ENCODE measurements around the gene PIP4K2B. TPM values are rescaled to one million over a fixed set of nuclear protein-coding genes. Genes with fewer than 3 reads are reported as not detected.
"Not testable (repeated sequence)": the region's sequence is repeated elsewhere in the genome, so short reads cannot be mapped to it uniquely, and the experiment has no call there.

Gene PIP4K2B
- total RNA-seq = 55.3 and 76.7 TPM in 2 replicates

DNA sequence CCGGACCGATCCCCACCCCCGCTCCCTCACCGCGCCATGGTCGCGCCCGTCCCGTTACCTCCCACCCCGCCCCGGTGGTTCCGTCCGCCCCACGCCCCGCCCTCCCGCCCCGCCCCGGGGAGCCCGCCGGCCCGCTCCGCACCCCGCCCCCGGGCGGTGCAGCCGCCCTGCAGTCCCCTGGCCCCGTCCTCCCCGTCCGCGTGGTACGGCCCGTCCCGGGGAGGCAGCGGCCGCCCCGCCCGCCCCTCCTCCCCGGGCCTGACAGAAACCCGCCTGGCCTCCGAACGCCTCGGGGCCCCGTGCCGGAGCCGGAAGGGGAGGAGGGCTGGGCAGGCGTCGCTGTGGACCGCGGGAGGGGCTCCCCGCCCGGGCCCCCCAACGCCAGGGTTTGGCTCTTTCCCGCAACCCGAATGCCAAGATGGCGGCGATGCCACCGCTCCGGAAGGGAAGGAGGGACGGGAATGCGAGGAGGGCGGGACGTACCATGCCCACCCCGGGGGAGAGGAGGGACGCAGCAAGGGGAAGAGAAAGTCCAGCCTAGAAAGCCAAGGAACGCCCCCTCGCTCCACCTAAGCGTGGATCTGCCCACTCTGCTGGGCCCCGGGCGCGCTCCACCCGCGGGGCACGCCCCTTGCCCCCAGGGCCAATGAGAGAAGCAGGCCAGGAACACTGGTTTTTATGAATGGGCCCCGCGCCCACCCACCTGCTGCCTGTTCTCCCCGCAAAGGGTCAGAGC, at the start of gene PIP4K2B:
PIP4K2B (minus strand) TSS at position 56 of the 736 bp plus-strand sequence. CDS start 132 bp downstream, outside the sequence.
- DNase-seq = peak; percentile 97

GRCh38 chr17:38848557-38848891, 49.2 kb upstream of the PIP4K2B start:
- DNase-seq = no peak

DNA sequence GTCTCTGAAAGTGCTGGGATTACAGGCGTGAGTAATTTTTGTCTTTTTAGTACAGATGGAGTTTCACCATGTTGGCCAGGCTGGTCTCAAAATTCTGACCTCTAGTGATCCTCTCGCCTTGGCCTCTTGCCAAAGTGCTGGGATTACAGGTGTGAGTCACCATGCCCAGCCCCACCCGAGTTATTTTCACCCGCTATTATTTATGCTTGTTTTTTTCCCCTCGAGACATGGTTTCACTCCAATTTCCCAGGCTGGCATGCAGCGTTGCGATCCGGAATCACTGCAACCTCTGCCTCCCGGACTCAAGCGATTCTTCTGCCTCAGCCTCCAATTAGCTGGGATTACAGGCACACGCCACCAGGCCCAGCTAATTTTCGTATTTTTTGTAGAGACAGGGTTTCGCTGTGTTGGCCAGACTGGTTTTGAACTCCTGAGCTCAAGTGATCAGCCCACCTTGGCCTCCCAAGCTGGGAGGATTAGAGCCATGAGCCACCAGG, 45.0 kb upstream of the PIP4K2B start:
- DNase-seq = no peak

DNA sequence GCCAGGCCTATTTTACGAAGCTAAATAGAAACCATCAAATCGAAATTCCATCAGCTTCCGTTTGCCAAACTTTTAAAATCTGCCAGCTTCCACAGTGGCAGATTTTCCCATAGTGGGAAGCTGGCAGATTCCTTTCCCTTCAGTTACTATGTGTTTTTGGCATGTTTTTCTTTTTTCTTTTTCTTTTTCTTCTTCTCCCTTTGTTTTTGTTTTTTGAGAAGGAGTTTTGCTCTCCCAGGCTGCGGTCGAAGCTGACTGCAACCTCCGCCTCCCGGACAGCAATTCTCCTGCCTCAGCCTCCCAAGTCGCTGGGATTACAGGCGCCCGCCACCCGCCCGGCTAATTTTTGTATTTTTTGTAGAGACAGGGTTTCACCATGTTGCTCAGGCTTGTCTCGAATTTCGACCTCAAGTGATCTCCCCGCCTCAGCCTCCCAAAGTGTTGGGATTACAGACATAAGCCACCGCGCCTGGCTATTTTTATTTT, 26.4 kb upstream of the PIP4K2B start:
- DNase-seq = no peak

- DNase-seq = peak; percentile 98
These were observed 25.8 kb upstream of the PIP4K2B start, which contains the start of gene CWC25 for GRCh38 chr17:38824899-38825761. CWC25 (minus strand) TSS chr17:38825321; CDS start chr17:38825183, 138 bp downstream.

- DNase-seq = peak; percentile 35
These were observed 16.3 kb upstream of the PIP4K2B start for GRCh38 chr17:38815576-38816193.

- DNase-seq = no peak
These were observed 10.5 kb upstream of the PIP4K2B start for GRCh38 chr17:38809828-38810227.

- DNase-seq = no peak
These were observed 943 bp upstream of the PIP4K2B start for GRCh38 chr17:38800237-38800760.

DNA sequence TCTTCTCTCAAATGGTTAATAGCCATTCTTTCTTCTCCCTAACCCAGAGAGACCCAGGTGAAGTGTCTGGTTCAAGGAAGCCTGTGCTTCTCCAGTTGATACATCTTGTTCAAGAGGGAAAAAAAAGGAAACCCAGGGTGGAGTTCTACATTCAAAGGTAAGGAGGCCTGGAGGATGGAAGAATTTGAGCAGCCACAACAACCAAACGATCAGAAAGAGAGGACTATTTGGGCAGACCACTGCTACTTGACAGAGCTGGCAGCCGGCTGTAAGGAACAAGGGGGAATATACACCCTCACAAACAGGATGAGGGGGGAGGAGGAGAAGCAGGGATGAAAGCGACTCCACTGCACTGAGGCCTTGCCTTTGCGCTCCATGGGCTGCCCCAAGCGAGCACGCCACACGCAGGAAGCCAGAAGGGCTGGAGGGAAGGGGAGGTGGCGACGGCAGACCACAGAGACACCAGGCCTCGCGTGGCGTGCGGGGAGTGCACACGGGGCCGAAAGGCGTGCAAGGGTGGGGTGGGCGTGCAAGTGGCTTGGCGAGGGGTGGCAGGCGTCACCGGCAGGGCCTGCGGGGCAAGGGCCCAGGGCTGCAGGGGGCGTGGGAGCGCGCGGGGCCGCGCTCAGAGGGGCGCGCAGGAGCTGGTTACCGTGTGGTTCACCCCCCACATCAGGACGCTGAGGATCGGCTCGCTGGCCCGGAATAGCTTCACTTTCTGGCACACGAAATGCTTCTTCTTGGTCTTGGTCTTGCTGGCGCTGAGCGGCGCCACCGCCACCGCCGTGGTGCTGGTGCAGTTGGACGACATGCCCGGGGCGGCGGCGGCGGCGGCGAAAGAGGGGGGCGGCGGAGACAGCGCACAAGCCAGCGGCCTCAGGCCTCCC, 499 bp downstream of the PIP4K2B start:
- DNase-seq = peak; percentile 62

DNA sequence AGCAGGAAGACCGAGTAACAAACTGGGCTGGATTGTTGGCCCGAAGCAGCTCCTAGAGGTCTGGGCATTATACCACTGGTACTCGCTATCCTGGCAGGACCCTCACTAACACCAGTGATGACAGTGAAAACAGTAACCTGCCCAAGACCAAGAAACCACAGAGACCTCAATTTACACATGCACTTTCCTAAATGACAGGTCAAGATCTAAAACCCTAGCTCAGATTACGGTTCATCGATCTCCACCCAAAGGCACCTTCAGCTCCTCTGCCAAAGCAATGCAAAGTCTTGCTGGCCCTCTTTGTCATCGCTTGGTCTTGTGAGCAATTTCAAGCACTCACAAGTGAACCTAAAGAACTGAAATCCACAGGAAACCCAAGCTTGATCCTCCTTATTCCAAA, 1.5 kb downstream of the PIP4K2B start:
- DNase-seq = peak; percentile 7

- peak; percentile 8 for DNase-seq
These were observed 2.2 kb downstream of the PIP4K2B start for GRCh38 chr17:38797158-38797490.

DNA sequence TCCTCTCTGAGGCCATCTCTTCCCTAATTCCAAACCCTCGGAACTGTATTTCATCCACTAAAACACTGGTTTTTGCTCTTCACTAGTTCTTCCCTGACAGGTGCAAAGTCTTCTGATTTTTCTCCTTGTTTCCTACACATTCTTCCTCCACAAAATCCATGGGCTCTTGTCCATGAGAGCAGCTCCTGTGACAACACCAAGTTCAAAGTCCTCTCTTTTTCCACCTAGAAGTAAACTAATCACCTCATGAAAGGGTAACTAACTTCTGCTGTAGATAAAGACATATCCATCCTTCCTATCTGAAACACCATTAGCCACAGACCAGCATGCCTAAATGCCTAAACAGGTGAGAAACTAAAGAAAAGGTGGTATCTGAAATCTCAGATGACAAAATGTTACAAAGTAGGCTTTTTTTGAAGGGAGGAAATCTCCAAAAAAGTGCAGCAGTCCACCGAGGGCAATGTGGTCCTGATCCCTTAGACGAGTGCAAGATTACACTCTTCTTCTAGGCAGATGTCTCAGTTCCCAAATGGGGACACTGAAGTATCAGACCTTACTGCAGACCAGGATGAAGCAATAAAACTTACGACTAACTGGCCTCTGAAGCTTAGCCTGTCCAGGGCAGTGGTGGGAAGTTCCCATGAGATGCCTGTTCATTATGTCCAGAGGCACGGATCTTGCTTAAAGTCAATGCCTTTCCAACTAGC, 2.8 kb downstream of the PIP4K2B start:
- no peak for DNase-seq

- no peak for DNase-seq
These were observed 5.1 kb downstream of the PIP4K2B start for GRCh38 chr17:38794221-38794620.

DNA sequence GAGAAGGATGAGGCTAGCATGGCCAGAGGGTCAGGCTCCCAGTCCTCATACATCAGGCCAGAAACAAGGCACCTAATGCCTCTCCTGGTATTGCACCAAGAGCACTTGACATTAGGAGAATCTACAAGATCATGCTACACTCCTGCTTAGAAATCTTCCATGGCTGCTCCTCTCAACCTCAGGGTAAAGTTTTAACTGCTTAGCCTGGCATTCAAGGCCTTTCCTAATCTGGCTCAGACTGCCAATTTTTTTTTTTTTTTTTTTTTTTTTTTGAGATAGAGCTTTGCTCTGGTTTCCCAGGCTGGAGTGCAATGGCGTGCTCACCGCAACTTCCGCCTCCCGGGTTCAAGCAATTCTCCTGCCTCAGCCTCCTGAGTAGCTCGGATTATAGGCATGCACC, 8.2 kb downstream of the PIP4K2B start:
- DNase-seq = no peak

DNA sequence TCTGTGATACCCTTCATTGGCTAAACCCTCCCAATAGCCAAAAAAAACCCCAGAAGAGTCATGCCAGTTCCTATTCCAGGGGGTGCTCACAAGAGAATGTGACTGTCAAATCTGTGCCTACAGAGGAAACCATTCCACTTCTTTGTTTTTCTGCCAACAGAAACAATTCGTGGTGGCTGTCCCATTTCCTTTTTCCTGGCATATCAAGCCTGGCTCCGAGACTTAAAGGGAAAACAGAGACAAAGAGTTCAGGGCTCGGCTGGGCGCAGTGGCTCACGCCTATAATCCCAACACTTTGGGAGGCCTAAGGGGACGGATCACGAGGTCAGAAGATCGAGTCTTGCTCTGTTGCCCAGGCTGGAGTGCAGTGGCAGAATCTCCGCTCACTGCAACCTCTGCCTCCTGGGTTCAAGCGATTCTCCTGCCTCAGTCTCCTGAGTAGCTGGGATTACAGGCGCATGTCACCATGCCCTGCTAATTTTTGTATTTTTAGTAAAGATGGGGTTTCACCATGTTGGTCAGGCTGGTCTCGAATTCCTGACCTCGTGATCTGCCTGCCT, 9.1 kb downstream of the PIP4K2B start:
- DNase-seq = peak; percentile 62

- DNase-seq = no peak
These were observed 10.2 kb downstream of the PIP4K2B start for GRCh38 chr17:38789185-38789584.

- not testable (repeated sequence) for DNase-seq
These were observed 11.4 kb downstream of the PIP4K2B start for GRCh38 chr17:38787999-38788398.

DNA sequence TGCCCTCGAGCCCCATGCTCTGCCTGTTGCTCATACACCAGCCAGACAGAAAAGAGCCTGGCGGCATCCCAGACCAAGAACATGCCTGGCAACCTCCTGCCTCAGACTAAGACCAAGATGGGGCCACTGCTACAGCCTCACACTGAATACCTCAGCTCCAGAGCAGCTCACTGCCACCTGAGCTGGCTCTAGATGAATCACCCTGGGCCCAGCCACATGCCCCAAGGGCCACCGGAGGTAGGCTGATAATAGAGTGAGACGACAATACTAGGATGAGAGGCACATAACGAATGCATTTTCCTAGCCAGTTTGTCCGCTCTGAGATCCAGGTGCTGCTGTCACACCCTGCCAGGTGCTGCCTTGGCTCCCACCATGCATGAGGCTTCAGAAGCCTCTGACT, 13.0 kb downstream of the PIP4K2B start:
- no peak for DNase-seq

GRCh38 chr17:38783227-38783626, 16.1 kb downstream of the PIP4K2B start:
- DNase-seq = no peak

DNA sequence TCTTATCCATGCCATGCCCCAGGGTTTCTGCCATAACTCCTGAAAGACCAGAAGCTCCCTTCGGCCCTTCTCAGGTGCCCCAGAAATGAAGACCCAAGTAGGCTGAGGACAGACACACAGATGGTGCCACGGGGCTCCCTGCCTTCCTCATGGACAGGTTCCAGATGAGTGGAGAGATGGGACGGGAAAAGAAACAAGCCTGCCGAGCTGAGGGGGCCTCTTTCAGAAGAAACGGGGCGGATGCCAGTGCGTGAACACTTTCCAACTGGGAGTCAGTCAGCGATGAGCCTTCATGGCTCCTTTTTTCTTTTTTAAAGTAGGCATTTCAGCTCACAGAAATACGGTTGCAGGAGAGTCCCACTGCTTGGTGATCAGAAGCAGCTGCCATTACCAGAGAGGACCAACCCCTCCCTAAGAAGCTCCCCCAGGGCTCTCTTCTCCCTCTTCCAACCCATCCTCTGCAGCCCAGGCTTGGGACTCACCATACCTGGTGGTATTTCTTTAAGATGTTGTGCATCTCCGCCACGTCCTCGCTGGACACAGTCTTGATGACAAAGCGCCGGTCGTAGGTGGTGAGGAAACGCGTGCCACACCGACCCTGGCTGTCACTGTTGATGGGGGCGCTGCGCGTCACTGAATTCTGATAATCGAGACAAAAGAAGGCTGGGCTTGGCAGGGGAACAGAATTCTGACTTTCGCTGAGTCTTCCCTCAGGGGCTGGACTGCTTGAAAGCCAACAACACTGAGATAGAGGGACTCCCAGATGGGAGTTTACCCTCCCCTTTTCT, 19.2 kb downstream of the PIP4K2B start:
- no peak for DNase-seq
